ENCODE data around the gene CNKSR3. TPM values are rescaled to one million over a fixed set of nuclear protein-coding genes. Genes with fewer than 3 reads are reported as not detected.

CNKSR3 gene
- polyA plus RNA-seq, 1 of the 3 experiments (the other 2 are of a cell fraction): 1.6 TPM

DNA sequence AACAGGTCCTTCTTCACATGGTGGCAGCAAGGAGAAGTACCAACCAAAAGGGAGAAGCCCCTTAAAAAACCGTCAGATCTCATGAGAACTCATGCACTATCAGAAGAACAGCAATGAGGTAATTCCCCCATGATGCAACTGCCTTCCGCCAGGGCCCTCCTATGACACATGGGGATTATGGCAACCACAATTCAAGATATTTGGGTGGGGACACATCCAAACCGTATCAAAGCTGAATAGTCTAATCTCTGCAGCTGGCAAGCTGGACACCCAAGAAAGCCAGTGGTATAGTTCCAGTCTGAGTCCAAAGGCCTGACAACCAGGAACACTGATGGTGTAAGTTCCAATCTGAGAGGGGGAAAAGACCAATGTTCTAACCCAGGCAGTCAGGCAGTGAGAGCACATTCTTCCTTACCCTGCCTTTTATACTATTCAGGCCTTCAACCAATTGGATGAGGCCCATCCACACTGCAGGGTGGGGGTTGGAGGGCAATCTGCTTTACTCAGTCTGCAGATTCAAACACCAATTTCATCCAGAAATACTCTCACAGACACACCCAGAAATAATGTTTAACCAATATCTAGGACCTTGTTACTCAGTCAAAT is 17.9 kb upstream of the CNKSR3 start:
- no peaks in the 10 kb centered on the region for H3K36me3 ChIP-seq (replicated peaks in 1 of 2; ENCODE audit: control insufficient read depth in 1 of 2, insufficient read depth in 2 of 2, low read length in 1 of 2)
- H3K4me3 ChIP-seq (ENCODE audit: low read depth in 2 of 2, low read length in 1 of 2): no peak overlapping the region
- H3K4me2 ChIP-seq: no peak overlapping the region
- H3K79me2 ChIP-seq (ENCODE audit: insufficient read depth): no peaks in the 10 kb centered on the region
- no peaks in the 10 kb centered on the region for H3K9me2 ChIP-seq
- H2AFZ ChIP-seq (ENCODE audit: low read depth): no peak overlapping the region
- no peak overlapping the region for H3K9ac ChIP-seq
- no peak overlapping the region for H3K27ac ChIP-seq (ENCODE audit: low read depth in 2 of 2, low read length in 1 of 2)
- no peaks in the 10 kb centered on the region for H3K9me3 ChIP-seq
- no peaks in the 10 kb centered on the region for H4K20me1 ChIP-seq (ENCODE audit: insufficient read depth)
- CTCF ChIA-PET: no interaction called here
- H3K4me1 ChIP-seq (ENCODE audit: control insufficient read depth in 1 of 2, insufficient read depth in 2 of 2, low read depth in 1 of 2, low read length in 1 of 2): peaks cover 0 to 3% of the 10 kb centered on the region in 2 experiments; a peak in 1 of 4 replicates
- H3K27me3 ChIP-seq (ENCODE audit: insufficient read depth): no peaks in the 10 kb centered on the region
- no peak for TF ChIP-seq PBX3 (IDR thresholded peaks at IDR 0.05)
- TF ChIP-seq FOXM1 (IDR thresholded peaks at IDR 0.05; ENCODE audit: low read depth): no peak
- TF ChIP-seq MEF2A (IDR thresholded peaks at IDR 0.05; ENCODE audit: borderline replicate concordance, low read depth): no peak
- no peak for TF ChIP-seq FOXJ3 (CRISPR knock-in tag; IDR thresholded peaks at IDR 0.05)
- WGBS (ENCODE audit: low lambda C conversion rate): 81% methylated on average over 2 of the region's 3 CpGs
- no peaks in the 10 kb centered on the region for H3F3A ChIP-seq (replicated peaks; ENCODE audit: insufficient read depth)
- POLR2A ChIA-PET: no interaction called here
- DNase-seq: no peak

- no peaks in the 10 kb centered on the region for H3K27me3 ChIP-seq (ENCODE audit: insufficient read depth)
- H3K4me3 ChIP-seq (ENCODE audit: low read depth in 2 of 2, low read length in 1 of 2): no peak overlapping the region
- no peaks in the 10 kb centered on the region for H3K9me2 ChIP-seq
- no peak overlapping the region for H2AFZ ChIP-seq (ENCODE audit: low read depth)
- no peak overlapping the region for H3K9ac ChIP-seq
- no peak overlapping the region for H3K4me2 ChIP-seq
- H4K20me1 ChIP-seq (ENCODE audit: insufficient read depth): no peaks in the 10 kb centered on the region
- no peaks in the 10 kb centered on the region for H3K9me3 ChIP-seq
- ChIA-PET CTCF (interaction anchor here (0.9 to 1.1 kb wide), 2 partner anchors 12 to 250 kb away, joined by 3 read pairs; no protein-coding TSS in a partner anchor), POLR2A (no interaction called here)
- H3K79me2 ChIP-seq (ENCODE audit: insufficient read depth): no peaks in the 10 kb centered on the region
- H3F3A ChIP-seq (replicated peaks; ENCODE audit: insufficient read depth): no peaks in the 10 kb centered on the region
- no peak overlapping the region for H3K27ac ChIP-seq (ENCODE audit: low read depth in 2 of 2, low read length in 1 of 2)
- H3K36me3 ChIP-seq (replicated peaks in 1 of 2; ENCODE audit: control insufficient read depth in 1 of 2, insufficient read depth in 2 of 2, low read length in 1 of 2): no peaks in the 10 kb centered on the region
- H3K4me1 ChIP-seq (ENCODE audit: control insufficient read depth in 1 of 2, insufficient read depth in 2 of 2, low read depth in 1 of 2, low read length in 1 of 2): peaks cover 0 to 3% of the 10 kb centered on the region in 2 experiments; a peak in 1 of 4 replicates
- no peak for TF ChIP-seq GABPA (IDR thresholded peaks at IDR 0.05; ENCODE audit: low read depth)
- TF ChIP-seq RFX5 (IDR thresholded peaks at IDR 0.05; ENCODE audit: low read length): no peak
- no peak for TF ChIP-seq ELF1 (IDR thresholded peaks at IDR 0.05)
- TF ChIP-seq RAD21 (IDR thresholded peaks at IDR 0.05; ENCODE audit: low read length): no peak
- no peak for TF ChIP-seq RXRA (IDR thresholded peaks at IDR 0.05; ENCODE audit: borderline replicate concordance, low read depth)
- TF ChIP-seq MEF2A (IDR thresholded peaks at IDR 0.05; ENCODE audit: borderline replicate concordance, low read depth): no peak
- TF ChIP-seq JUND (IDR thresholded peaks at IDR 0.05): no peak
- no peak for TF ChIP-seq MXI1 (IDR thresholded peaks at IDR 0.05; ENCODE audit: low read depth, low read length)
- no peak for TF ChIP-seq YY1 (IDR thresholded peaks at IDR 0.05; ENCODE audit: low read depth)
- no peak for TF ChIP-seq NFIC (IDR thresholded peaks at IDR 0.05; ENCODE audit: borderline replicate concordance)
- no peak for TF ChIP-seq EZH2phosphoT487 (IDR thresholded peaks at IDR 0.05; ENCODE audit: borderline replicate concordance, low read depth)
- TF ChIP-seq NRF1 (IDR thresholded peaks at IDR 0.05; ENCODE audit: low read depth, low read length): no peak
- TF ChIP-seq, protein P1, sequence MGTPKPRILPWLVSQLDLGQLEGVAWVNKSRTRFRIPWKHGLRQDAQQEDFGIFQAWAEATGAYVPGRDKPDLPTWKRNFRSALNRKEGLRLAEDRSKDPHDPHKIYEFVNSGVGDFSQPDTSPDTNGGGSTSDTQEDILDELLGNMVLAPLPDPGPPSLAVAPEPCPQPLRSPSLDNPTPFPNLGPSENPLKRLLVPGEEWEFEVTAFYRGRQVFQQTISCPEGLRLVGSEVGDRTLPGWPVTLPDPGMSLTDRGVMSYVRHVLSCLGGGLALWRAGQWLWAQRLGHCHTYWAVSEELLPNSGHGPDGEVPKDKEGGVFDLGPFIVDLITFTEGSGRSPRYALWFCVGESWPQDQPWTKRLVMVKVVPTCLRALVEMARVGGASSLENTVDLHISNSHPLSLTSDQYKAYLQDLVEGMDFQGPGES (IDR thresholded peaks at IDR 0.05; ENCODE audit: low read depth, low read length): no peak
- no peak for TF ChIP-seq POLR2AphosphoS5 (IDR thresholded peaks at IDR 0.05; ENCODE audit: low read depth, low read length)
- TF ChIP-seq CTCF (IDR thresholded peaks at IDR 0.05): no peak
- no peak for DNase-seq
- WGBS (ENCODE audit: low lambda C conversion rate): 50% methylated on average over 1 of the region's 1 CpG
Measured at GRCh38 chr6:154526996-154527395, 16.5 kb upstream of the CNKSR3 start.
